NCI-H345 (cell line): ENCODE results near the gene KCNAB2.

Experiments used
- DNase-seq: peaks from one replicate; lab custom pipeline; 2025; lab: John Stamatoyannopoulos, UW

Gene KCNAB2

DNA sequence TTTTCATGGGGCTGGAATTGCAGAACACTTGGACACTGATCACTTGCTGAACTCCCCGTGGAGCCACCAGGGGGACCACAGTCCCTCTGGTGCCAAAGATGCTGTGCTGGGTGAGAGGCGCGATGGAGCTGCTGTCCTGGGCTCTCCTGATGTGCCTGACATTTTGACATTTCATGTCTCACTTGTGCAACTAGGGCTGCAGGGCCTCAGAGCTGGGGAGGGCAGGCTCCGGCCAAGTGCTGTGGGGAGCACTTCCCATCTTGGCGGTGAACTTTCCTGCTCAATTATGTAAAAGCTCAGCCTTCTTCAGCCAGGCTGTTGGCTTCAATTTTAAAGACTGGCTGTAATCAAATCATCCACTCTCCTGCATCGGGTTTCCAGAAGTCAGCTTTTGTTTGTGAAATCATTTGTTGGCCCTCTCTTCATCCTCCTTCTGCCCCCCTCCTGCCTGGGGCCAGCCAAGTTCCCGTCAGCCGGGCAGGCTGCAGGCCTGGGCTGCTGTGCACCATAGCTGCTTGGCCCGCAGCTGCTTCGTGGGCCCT is 36.8 kb downstream of the KCNAB2 start:
- no peak for DNase-seq

DNA sequence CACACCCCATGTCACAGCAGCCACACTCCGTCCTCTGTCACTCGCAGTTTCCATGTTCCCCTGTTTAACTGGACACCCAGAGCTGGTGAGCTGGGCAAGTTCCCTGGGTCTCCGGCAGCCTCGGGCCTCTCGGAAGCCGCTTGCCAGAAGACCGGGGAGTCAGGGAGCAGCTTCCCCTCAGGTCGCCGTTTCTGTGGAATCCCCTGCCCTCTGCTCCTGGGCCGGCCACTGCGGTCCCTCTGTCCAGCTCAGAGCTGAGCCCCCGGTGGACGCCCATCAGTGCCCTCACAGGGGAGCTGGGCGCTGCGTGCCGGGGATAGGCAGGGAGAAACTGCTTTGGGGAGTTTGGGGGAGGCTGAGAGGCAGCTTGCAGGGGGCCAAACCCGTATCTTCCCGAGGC is 37.7 kb downstream of the KCNAB2 start:
- no peak for DNase-seq

DNA sequence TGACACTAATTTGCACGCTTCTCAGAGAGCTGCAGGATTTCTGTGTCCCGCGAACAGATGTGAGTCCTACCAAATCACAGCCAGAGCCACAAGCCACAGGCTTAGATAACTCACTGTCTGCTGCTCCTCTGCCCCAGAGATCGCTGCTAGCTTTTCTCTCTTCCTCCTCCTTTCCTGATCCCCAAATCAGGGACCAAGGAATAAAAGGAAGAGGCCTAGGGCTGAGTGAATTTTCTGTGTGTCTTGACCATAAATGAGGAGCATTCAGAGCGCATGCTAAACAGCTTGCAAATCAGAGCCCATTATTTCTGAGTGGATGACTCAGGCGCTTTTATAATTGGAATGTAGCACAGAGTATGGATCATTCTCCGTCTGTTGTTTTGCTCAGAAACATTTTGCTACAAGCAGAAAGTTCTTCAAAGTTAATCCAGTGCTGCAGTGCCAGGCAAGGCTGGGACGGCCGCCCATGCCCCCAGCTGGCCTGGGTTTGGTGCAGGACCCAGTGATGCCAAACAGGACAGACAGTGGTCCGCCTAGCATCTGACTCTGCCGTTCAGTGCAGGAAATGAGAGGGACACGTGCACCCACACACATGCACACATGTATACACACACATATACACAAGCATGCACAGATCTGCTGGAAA is 38.2 kb downstream of the KCNAB2 start:
- no peak for DNase-seq

- DNase-seq, result no peak
Observed at GRCh38 chr1:6084781-6085495, 39.2 kb downstream of the KCNAB2 start.

DNA sequence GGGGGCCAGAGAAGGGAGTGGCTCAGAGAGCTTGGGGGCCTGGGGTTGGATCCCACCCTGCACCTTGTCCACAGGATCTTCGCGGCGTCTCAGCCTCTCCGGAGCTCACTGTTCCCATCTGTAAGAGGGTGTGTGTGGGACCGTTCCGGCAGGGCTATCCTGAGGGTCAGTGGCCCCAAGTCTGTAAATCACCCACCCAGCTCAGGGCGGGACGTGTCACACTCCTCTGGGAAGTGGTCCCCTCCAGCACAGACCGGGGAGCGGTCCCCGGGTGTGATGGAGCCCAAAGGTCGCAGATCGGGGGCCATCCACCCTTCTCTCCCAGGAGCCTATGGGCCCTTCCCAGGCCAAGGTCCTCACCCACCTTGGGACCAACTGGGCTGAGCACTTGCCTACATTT is 40.0 kb downstream of the KCNAB2 start:
- DNase-seq, result no peak

GRCh38 chr1:6086358-6086757 is 40.7 kb downstream of the KCNAB2 start:
- DNase-seq, result no peak

DNA sequence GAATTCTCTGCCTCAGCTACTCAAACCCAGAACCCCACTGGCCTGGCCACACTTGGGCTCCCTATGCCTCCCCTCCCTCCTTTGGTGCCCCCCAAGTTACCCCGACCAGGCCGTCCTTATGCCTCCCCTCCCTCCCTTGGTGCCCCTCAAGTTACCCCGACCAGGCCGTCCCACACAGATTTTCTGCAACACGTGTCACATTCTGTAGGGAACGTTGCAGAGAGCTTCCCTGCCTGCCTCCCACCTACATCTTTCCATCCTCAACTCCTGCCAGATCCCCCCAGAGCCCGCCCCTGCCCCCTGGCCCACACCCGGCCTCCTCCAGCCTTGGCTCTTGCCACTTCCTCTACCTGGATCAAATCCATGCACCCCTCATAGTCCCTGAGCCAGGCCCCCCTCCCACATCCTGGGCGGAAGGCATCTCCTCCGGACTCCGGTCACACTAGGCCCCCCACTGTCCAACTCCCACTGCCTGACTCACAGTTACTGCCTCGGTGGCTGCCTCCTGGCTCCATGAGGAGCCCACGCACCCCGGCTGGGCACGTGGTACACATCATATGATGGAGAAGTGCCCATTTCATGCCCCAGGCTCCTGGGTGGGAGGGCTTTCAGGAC is 41.2 kb downstream of the KCNAB2 start:
- no peak for DNase-seq

- DNase-seq, result no peak
Observed at GRCh38 chr1:6087377-6087772, 41.7 kb downstream of the KCNAB2 start.

DNA sequence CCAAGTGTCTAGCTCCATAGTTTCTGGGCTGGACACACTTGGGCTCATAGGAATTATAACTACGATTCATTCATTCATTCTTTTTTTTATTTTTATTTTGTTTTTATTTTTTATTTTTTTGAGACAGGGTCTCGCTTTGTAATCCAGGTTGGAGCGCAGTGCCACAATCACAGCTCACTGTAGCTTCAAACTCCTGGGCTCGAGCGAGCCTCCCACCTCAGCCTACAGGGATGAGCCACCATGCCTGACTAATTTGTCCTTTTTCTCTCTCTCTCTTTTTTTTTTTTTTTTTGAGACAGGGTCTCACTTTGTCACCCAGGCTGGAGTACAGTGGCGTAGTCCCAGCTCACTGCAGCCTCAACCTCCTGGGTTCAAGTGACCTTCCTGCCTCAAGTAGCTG is 42.3 kb downstream of the KCNAB2 start:
- DNase-seq, result no peak

DNA sequence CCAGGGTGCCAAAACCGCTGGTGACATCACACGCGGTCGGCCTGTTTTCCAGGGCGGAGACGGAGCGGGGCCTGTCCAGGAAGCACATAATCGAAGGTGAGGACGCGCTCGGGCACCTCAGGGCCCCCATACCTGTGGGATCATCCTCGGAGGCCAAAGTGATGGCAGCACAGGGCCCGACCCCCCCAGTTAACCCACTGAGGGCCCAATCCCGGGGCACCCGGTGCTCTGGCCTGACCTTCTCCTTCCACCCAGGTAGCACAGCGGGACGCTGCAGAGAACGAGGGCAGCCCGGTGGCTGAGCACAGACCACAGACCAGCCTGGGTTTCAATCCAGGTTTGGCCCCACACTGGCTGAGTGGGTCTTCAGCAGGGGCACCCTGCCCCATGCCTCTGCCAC is 43.3 kb downstream of the KCNAB2 start:
- DNase-seq, result no peak

DNA sequence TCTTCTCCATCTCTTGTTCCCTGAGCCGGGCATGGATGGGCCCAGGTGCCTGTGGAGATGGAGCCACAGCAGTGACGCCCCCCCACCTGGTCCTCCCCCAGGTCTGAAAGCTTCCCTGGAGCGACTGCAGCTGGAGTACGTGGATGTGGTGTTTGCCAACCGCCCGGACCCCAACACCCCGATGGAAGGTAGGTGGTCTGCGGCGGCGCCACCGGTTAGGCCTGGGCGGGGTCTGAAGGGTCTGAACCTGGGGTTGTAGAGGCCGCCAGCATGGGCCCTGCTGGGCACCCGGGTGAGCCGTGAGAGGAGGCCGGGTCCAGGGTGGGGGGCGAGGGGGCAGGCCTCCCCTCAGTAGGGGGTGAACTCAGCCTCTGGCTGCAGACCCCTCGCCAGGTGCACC is 44.6 kb downstream of the KCNAB2 start:
- no peak for DNase-seq

GRCh38 chr1:6090996-6091822 is 45.5 kb downstream of the KCNAB2 start:
- DNase-seq, result no peak

DNA sequence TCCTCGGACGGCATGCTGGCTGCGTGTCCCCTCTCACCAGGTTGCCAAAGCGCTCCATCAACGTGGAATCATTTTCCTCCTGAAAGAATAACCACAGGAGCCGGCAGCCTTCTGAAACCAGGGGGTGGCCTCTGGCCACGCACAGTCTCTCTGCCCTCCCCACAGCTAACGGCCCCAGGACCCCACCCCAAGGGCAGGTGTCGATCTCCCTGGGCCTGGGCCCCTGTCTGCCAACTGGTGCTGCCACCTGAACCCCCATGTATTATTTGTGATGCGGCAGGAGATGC is 46.1 kb downstream of the KCNAB2 start:
- DNase-seq, result no peak

DNA sequence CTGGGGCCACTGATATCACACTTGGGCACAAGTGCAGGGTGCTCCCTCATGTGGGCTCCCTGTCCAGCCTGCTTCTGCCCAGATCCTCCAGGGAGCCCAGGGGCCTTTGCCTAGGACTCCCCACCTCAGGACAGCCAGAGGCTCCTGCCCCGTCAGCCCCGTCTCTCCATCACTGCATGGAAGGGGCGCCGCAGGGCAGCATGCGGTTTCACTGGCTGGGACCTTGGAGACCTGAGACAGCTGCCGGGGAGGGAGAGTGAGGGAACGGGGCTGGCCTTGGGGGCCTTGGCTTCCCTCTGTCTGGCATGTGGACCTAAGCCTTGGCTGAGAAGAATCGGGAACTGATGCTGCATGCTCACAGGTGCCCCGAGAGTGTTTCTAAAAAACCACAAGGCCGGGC is 46.5 kb downstream of the KCNAB2 start:
- no peak for DNase-seq

DNA sequence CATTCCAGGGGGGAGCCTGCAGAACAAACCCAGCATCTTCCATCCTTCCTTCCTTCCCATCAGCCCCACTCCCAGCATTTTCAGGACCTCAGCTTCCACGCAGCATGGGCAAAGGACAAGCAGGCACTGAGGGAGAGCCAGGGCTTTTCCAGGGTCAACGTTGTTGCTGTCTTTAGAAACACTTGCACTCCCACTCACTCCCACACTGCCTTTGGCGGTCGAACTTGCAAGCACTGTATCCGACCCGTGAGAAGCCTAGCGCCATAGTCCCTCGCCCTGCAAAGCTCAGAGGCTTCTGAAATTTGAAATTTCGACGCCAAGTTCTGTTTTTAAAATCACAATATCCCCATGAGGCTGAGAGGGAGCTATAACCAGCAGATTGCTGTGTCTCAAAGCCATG is 47.4 kb downstream of the KCNAB2 start:
- DNase-seq, result no peak

GRCh38 chr1:6093611-6094010 is 47.9 kb downstream of the KCNAB2 start:
- no peak for DNase-seq

GRCh38 chr1:6094246-6094645 is 48.6 kb downstream of the KCNAB2 start:
- DNase-seq, result no peak

- no peak for DNase-seq
Observed at GRCh38 chr1:6094801-6095505, 49.3 kb downstream of the KCNAB2 start.

DNA sequence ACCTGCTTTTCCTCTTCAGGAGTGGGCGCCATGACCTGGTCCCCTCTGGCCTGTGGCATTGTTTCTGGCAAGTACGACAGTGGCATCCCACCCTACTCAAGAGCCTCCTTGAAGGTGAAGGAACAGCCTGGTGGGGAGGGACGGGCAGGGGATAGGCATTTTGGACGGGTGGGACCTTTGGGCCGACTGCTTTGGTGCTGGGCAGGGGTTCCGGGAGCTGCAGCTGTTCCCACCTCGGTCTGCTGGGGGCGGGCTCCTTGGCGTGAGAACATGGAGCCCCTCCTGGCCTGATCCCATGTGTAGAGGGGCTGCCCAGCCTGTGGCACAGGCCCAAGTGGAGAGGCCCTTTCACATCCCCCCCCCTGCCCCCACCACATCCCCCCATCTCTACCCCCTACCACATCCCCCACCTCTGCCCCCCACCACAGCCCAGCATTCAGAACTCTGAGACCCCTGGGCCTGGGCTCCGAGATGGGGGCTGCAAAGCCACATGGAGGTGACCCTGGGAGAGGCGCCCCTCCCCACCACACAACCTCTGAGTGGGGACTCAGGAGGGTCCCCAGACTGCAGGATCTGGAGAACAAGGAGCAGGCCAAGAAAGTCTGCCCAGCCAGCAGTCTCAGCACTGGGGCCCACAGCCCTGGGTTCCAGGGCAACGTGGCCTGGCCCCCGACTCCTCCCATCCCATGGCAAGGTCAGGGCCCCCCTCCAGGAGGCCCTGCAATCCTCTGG is 50.0 kb downstream of the KCNAB2 start:
- DNase-seq, result no peak

- no peak for DNase-seq
Observed at GRCh38 chr1:6096243-6097116, 50.8 kb downstream of the KCNAB2 start.
